HG02588 (cell line): ENCODE measurements around the gene KAT14.
"Not testable (repeated sequence)": the region's sequence is repeated elsewhere in the genome, so short reads cannot be mapped to it uniquely, and the experiment has no call there.

Experiments
- ATAC-seq: cut with Tn5 transposase; IDR thresholded peaks from one replicate; pipeline ENCODE4 v1.9.1; 2021; ENCODE audit warnings: mild to moderate bottlenecking, moderate library complexity; ENCODE audit not compliant: unreplicated experiment

KAT14 gene

DNA sequence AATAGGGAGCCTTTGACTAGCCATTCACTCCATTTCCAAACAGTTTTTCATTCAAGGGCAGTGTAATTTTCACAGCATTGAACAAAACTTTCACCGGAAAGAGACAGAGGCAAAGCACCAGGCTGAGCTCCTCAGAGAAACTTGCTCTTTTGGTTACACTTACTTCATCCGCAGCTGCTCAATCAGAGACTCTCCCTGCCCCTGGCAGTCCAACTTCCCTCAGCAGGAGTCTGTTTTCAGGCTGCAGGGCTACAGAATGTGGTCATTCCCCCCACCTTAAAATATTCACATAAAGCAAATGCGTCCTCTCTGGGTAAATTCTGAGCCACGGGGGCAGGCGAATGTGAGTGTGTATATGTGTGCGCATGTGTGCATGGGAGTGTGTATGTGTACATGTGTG lies 80.6 kb downstream of the KAT14 start:
- ATAC-seq = no peak

DNA sequence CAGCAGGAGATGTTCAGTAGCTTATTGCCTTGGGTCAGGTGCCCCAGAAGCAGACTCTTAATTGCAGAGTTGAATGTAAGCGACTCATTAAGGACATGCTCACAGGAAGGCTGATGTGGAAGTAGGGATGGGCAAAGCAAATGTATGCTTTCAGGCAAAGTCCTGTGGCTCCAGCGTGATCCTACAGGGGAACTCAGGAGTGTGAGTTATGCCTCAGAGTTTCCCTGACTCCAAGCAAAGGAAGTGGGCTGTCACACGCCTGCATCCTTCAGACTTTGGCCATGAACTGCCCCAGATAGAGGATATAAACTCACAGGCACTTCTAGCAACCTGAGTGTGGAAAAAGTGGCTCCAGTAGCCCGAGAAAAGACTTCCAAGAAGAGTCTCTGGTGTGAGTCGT lies 85.7 kb downstream of the KAT14 start:
- ATAC-seq = no peak

DNA sequence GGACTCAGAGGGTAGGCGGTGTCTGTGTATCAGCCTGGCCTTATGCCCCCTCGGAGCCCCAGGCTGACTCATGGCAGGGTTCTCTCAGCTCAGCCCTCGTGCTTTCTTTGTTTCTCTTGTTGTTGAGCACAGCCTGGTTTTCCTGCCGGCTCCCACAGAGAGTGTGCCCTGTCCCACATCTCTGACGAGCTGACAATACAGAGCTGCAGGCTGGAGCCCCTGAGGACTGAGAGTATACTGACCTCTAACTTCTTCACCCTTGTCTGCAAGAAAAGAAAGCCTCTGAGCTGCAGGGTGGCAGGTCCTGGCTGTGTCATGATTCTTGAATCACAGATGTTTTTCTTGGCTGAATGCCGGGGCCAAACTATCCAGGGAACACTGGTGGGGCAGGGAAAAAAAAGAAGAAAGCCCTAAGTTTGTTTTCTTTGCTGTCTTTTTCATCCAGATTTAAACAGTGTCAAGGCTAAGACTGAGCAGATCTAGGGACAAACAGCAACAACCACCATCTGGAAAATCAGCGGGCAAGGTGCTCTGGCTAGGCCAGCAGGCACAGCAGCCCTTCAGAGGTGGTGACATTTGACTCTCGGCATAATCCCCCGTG lies 87.4 kb downstream of the KAT14 start:
- ATAC-seq = no peak

DNA sequence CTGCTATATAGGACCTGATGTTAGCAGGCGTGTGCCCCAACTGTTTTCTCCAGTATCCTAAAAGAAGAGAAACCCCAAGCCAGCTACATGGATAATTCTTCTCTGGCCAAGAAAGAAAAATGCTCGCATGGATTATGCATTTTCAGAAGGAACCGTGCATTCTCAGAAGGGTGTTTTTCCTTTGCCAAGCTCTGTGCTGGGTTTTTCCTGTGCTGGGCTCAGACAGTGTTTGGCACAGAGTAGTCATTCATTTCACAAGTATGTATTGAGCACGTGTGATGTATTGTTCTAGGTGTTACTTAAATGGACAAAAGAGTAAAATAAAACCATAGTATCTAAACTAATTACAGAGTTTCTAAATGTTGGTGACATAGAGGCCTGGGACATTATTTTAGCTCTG lies 88.0 kb downstream of the KAT14 start:
- no peak for ATAC-seq

DNA sequence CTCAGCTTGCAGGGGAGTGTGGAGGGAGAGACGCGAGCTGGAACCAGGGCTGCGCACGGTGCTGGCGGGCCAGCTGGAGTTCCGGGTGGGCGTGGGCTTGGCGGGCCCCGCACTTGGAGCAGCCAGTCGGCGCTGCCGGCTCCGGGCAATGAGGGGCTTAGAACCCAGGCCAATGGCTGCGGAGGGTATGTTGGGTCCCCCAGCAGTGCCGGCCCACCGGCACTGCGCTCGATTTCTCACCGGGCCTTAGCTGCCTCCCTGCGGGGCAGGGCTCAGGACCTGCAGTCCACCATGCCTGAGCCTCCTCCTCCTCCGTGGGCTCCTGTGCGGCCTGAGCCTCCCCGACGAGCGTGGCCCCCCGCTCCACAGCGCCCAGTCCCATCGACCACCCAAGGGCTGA lies 89.1 kb downstream of the KAT14 start:
- ATAC-seq = not testable (repeated sequence)

DNA sequence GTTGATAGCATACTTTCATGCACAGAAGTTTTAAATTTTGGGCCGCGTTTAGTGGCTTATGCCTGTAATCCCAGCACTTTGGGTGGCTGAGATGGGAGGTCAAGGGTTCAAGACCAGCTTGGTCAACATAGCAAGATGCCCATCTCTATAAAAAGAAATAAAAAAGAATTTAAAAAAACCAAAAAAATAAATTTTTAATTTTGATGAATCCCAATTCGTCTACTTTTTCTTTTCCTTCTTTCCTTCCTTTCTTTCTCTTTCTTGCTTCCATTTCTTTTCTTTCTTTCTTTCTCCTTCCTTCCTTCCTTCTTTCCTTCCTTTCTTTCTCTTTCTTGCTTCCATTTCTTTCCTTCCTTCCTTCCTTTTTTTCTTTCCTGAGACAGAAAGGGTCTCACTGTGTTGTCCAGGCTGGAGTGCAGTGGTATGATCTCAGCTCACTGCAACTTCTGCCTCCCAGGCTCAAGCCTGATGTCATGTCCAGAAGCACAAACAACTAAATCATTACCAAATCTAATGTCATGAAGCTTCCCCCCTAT lies 95.8 kb downstream of the KAT14 start:
- no peak for ATAC-seq
